Measurements from ENCODE around the gene ANKRD40CL. TPM values are rescaled to one million over a fixed set of nuclear protein-coding genes. Genes with fewer than 3 reads are reported as not detected.

The ANKRD40CL gene
- total and polyA plus RNA-seq, 7 donors, result 60.4 to 234 (median 191) TPM; not detected in 4

DNA sequence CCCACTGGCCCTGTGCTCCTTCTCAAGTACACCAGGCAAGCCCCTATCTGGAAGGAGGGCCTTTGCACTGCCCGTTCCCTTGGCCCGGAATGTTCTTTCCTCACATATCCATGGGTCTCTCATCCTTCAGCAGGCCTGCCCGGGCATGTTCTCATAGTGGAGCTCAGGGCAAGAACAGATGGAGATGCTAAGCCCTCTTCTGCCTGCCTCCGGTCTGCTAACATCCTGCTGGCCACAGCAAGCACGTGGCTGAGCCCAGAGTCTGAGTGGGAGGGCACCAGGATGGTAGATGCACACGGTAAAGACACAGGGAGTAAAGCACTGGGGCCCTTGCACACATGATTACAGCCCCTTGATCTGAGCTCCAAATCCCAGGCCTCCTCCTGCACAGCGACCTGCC is 19.8 kb upstream of the ANKRD40CL start:
- no peak for TF ChIP-seq POLR2A (IDR thresholded peaks at IDR 0.05)
- no peaks in the 10 kb centered on the region for H3K9me3 ChIP-seq
- peaks cover 0 to 22% (median 17%) of the 10 kb centered on the region in 4 donors for H3K4me1 ChIP-seq
- DNase-seq, result no peak
- intact Hi-C loops (cut with DNase I), result loop anchor here (5.0 to 10.0 kb wide), 2 partner anchors 165 to 242 kb away; partner anchors contain the start of gene SPATA20
- H3K36me3 ChIP-seq, result no peaks in the 10 kb centered on the region
- H3K27me3 ChIP-seq, result peaks cover 0 to 3% (median 0%) of the 10 kb centered on the region in 3 donors
- no peak overlapping the region for H3K4me3 ChIP-seq
- H3K27ac ChIP-seq, result no peak overlapping the region
- WGBS, 2 donors, result 90 to 92% methylated on average over 7 of the region's 7 CpGs

GRCh38 chr17:50785946-50786570 is 18.7 kb upstream of the ANKRD40CL start:
- Histone ChIP-seq H3K27ac (peak overlapping the region in 3 of 4 donors; percentile 46 to 69 (median 60)), H3K36me3 (no peaks in the 10 kb centered on the region), H3K4me3 (no peak overlapping the region), H3K4me1 (peaks cover 0 to 22% (median 17%) of the 10 kb centered on the region in 4 donors), H3K9me3 (no peaks in the 10 kb centered on the region), H3K27me3 (peaks cover 0 to 3% (median 0%) of the 10 kb centered on the region in 3 donors)
- intact Hi-C loops (cut with DNase I), result loop anchor here (5.0 to 10.0 kb wide), 2 partner anchors 166 to 241 kb away; partner anchors contain the start of gene SPATA20
- TF ChIP-seq POLR2AphosphoS5 (IDR thresholded peaks at IDR 0.05) (peak in 1 of 4 donors; percentile 30), EP300 (IDR thresholded peaks at IDR 0.05) (no peak)
- WGBS, 2 donors, result 61 to 75% methylated on average over 9 of the region's 9 CpGs
- no peak for DNase-seq

GRCh38 chr17:50785126-50785525 is 17.8 kb upstream of the ANKRD40CL start:
- H3K27me3 ChIP-seq, result peaks cover 0 to 3% (median 0%) of the 10 kb centered on the region in 3 donors
- no peak for DNase-seq
- 66 to 68% methylated on average over 4 of the region's 4 CpGs for WGBS, 2 donors
- intact Hi-C loops (cut with DNase I), result loop anchor here (5.0 to 10.0 kb wide), 2 partner anchors 167 to 240 kb away; partner anchors contain the start of gene SPATA20
- H3K4me3 ChIP-seq, result no peak overlapping the region
- no peak overlapping the region for H3K27ac ChIP-seq
- H3K4me1 ChIP-seq, result peaks cover 0 to 22% (median 17%) of the 10 kb centered on the region in 4 donors
- H3K36me3 ChIP-seq, result no peaks in the 10 kb centered on the region
- no peak for TF ChIP-seq POLR2AphosphoS5 (IDR thresholded peaks at IDR 0.05)
- no peak for TF ChIP-seq CTCF (IDR thresholded peaks at IDR 0.05)
- TF ChIP-seq POLR2A (IDR thresholded peaks at IDR 0.05), result no peak
- TF ChIP-seq EP300 (IDR thresholded peaks at IDR 0.05), result no peak
- no peaks in the 10 kb centered on the region for H3K9me3 ChIP-seq

DNA sequence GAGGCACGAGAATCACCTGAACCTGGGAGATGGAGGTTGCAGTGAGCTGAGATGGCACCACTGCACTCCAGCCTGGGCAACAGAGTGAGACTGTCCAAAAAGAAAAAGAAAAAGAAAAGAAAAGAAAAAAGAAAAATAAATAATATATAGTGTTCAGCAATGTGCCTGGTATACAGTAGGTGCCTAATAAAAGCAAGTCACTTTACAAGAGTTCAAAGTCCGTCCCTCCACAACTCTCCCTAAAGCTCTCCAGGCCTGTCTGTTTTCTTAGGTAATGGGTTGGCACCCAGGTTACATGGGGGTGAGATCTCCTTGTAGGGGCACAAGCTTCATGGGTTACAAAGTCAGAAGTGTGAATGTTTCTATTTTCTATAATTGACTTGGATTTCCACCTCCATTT is 16.6 kb upstream of the ANKRD40CL start:
- Histone ChIP-seq H3K27ac (no peak overlapping the region), H3K9me3 (no peaks in the 10 kb centered on the region), H3K36me3 (no peaks in the 10 kb centered on the region), H3K27me3 (peaks cover 0 to 3% (median 0%) of the 10 kb centered on the region in 3 donors), H3K4me1 (peaks cover 0 to 22% (median 17%) of the 10 kb centered on the region in 4 donors), H3K4me3 (no peak overlapping the region)
- no peak for DNase-seq
- WGBS, 2 donors, result 88 to 92% methylated on average over 2 of the region's 2 CpGs
- TF ChIP-seq EP300 (IDR thresholded peaks at IDR 0.05) (no peak), CTCF (IDR thresholded peaks at IDR 0.05) (no peak), POLR2AphosphoS5 (IDR thresholded peaks at IDR 0.05) (no peak), POLR2A (IDR thresholded peaks at IDR 0.05) (no peak)
- intact Hi-C loops (cut with DNase I), result loop anchor here (1.0 to 10.0 kb wide), 2 partner anchors 57 to 239 kb away; partner anchors contain the start of gene SPATA20

DNA sequence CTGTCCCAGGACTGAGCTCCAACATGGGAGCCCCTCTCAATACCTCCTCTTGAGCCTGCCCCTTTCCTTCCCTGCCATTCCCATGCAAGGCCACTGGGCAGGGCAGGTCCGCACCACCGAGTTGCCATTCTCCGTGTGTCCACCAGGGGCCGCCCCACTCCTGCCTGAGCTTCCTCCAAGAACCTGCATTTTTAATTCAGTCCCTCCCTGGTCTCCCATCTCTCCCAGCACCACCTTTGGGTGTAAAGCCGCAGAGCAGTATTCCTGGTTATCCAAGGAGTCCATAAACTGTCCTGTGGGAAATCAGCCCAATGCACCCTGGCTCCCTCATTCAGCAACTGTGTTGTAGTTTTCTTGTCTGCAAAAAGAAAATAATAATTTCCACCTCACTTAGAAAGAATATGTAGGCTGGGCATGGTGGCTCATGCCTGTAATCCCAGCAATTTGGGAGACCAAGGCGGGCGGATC is 15.9 kb upstream of the ANKRD40CL start:
- Histone ChIP-seq H3K36me3 (no peaks in the 10 kb centered on the region), H3K27ac (no peak overlapping the region), H3K27me3 (peaks cover 0 to 3% (median 0%) of the 10 kb centered on the region in 3 donors), H3K4me1 (peaks cover 0 to 22% (median 17%) of the 10 kb centered on the region in 4 donors), H3K4me3 (no peak overlapping the region), H3K9me3 (no peaks in the 10 kb centered on the region)
- DNase-seq, result peak; percentile 91
- WGBS, 2 donors, result 19 to 24% methylated on average over 7 of the region's 7 CpGs
- peak; percentile 98 to 100 (median 100) for TF ChIP-seq CTCF (IDR thresholded peaks at IDR 0.05)
- no peak for TF ChIP-seq POLR2A (IDR thresholded peaks at IDR 0.05)
- TF ChIP-seq EP300 (IDR thresholded peaks at IDR 0.05), result no peak
- no peak for TF ChIP-seq POLR2AphosphoS5 (IDR thresholded peaks at IDR 0.05)
- intact Hi-C loops (cut with DNase I), result loop anchor here (1.0 to 10.0 kb wide), 2 partner anchors 58 to 238 kb away; partner anchors contain the start of gene SPATA20
